ENCODE data around the gene TFF1.

Gene TFF1

GRCh38 chr21:42377951-42378340, 11.6 kb upstream of the TFF1 start:
- Histone ChIP-seq H3K14ac (ENCODE audit: low read length in 2 of 2) (no peak overlapping the region), H2BK15ac (ENCODE audit: low read depth, poor library complexity, severe bottlenecking) (no peak overlapping the region), H4K8ac (ENCODE audit: low read length) (no peak overlapping the region), H3K27ac (ENCODE audit: low read length, poor library complexity, severe bottlenecking) (no peak overlapping the region), H2AK5ac (ENCODE audit: low read length, severe bottlenecking) (no peak overlapping the region), H3K9ac (ENCODE audit: low read length) (no peak overlapping the region), H3K23ac (ENCODE audit: low read length in 2 of 2) (no peak overlapping the region), H3K79me1 (replicated peaks; ENCODE audit: low read length, poor library complexity, severe bottlenecking) (no peaks in the 10 kb centered on the region), H3K4me2 (ENCODE audit: low read length, poor library complexity, severe bottlenecking) (no peak overlapping the region), H3K4me1 (ENCODE audit: control insufficient read depth, insufficient read depth, low read depth, low read length) (no peaks in the 10 kb centered on the region), H4K91ac (ENCODE audit: low read length) (no peak overlapping the region), H3K4ac (ENCODE audit: low read depth in 1 of 2, low read length in 2 of 2) (no peak overlapping the region), H3K4me3 (ENCODE audit: insufficient read depth in 1 of 2, low read depth in 1 of 2, low read length in 2 of 2) (no peak overlapping the region), H2BK120ac (ENCODE audit: low read depth, low read length) (no peak overlapping the region), H3K9me3 (ENCODE audit: control insufficient read depth, low read length) (peaks cover 7% of the 10 kb centered on the region), H2AFZ (ENCODE audit: low read depth, low read length) (no peak overlapping the region), H3K27me3 (ENCODE audit: control insufficient read depth in 1 of 2, insufficient read depth in 1 of 2, low read length in 2 of 2) (peaks cover 21 to 60% of the 10 kb centered on the region in 2 experiments), H2BK12ac (ENCODE audit: low read length in 2 of 2) (no peak overlapping the region), H3K18ac (ENCODE audit: low read depth in 1 of 2, low read length in 2 of 2) (no peak overlapping the region), H2BK5ac (ENCODE audit: low read depth, low read length, poor library complexity, severe bottlenecking) (no peak overlapping the region), H3K36me3 (ENCODE audit: control insufficient read depth in 1 of 2, insufficient read depth in 2 of 2, low read depth in 1 of 2, low read length in 2 of 2) (peaks cover 0 to 1% of the 10 kb centered on the region in 2 experiments)
- WGBS: 73% methylated on average over 4 of the region's 5 CpGs
- no peak for DNase-seq

- Histone ChIP-seq H2BK5ac (ENCODE audit: low read depth, low read length, poor library complexity, severe bottlenecking) (no peak overlapping the region), H3K4me3 (ENCODE audit: insufficient read depth in 1 of 2, low read depth in 1 of 2, low read length in 2 of 2) (no peak overlapping the region), H3K79me1 (replicated peaks; ENCODE audit: low read length, poor library complexity, severe bottlenecking) (no peaks in the 10 kb centered on the region), H3K9ac (ENCODE audit: low read length) (no peak overlapping the region), H4K8ac (ENCODE audit: low read length) (no peak overlapping the region), H3K27ac (ENCODE audit: low read length, poor library complexity, severe bottlenecking) (no peak overlapping the region), H3K14ac (ENCODE audit: low read length in 2 of 2) (no peak overlapping the region), H3K23ac (ENCODE audit: low read length in 2 of 2) (no peak overlapping the region), H3K36me3 (ENCODE audit: control insufficient read depth in 1 of 2, insufficient read depth in 2 of 2, low read depth in 1 of 2, low read length in 2 of 2) (no peaks in the 10 kb centered on the region), H3K4me2 (ENCODE audit: low read length, poor library complexity, severe bottlenecking) (no peak overlapping the region), H2BK12ac (ENCODE audit: low read length in 2 of 2) (no peak overlapping the region), H3K4me1 (ENCODE audit: control insufficient read depth, insufficient read depth, low read depth, low read length) (no peaks in the 10 kb centered on the region), H2AK5ac (ENCODE audit: low read length, severe bottlenecking) (no peak overlapping the region), H3K27me3 (ENCODE audit: control insufficient read depth in 1 of 2, insufficient read depth in 1 of 2, low read length in 2 of 2) (peaks cover 21 to 61% of the 10 kb centered on the region in 2 experiments), H3K18ac (ENCODE audit: low read depth in 1 of 2, low read length in 2 of 2) (no peak overlapping the region), H4K91ac (ENCODE audit: low read length) (no peak overlapping the region), H2BK120ac (ENCODE audit: low read depth, low read length) (no peak overlapping the region), H3K9me3 (ENCODE audit: control insufficient read depth, low read length) (peaks cover 6% of the 10 kb centered on the region), H3K4ac (ENCODE audit: low read depth in 1 of 2, low read length in 2 of 2) (no peak overlapping the region), H2AFZ (ENCODE audit: low read depth, low read length) (no peak overlapping the region), H2BK15ac (ENCODE audit: low read depth, poor library complexity, severe bottlenecking) (no peak overlapping the region)
- no peak for DNase-seq
- WGBS: 83% methylated on average over 24 of the region's 24 CpGs
These were observed 11.0 kb upstream of the TFF1 start for GRCh38 chr21:42377211-42377950.

GRCh38 chr21:42376338-42376982, 10.1 kb upstream of the TFF1 start:
- Histone ChIP-seq H3K23ac (ENCODE audit: low read length in 2 of 2) (no peak overlapping the region), H3K79me1 (replicated peaks; ENCODE audit: low read length, poor library complexity, severe bottlenecking) (no peaks in the 10 kb centered on the region), H3K36me3 (ENCODE audit: control insufficient read depth in 1 of 2, insufficient read depth in 2 of 2, low read depth in 1 of 2, low read length in 2 of 2) (no peaks in the 10 kb centered on the region), H2AK5ac (ENCODE audit: low read length, severe bottlenecking) (no peak overlapping the region), H2BK120ac (ENCODE audit: low read depth, low read length) (no peak overlapping the region), H4K91ac (ENCODE audit: low read length) (no peak overlapping the region), H3K4me2 (ENCODE audit: low read length, poor library complexity, severe bottlenecking) (no peak overlapping the region), H3K9ac (ENCODE audit: low read length) (no peak overlapping the region), H3K14ac (ENCODE audit: low read length in 2 of 2) (no peak overlapping the region), H3K9me3 (ENCODE audit: control insufficient read depth, low read length) (no peaks in the 10 kb centered on the region), H3K4me1 (ENCODE audit: control insufficient read depth, insufficient read depth, low read depth, low read length) (no peaks in the 10 kb centered on the region), H2BK5ac (ENCODE audit: low read depth, low read length, poor library complexity, severe bottlenecking) (no peak overlapping the region), H2BK15ac (ENCODE audit: low read depth, poor library complexity, severe bottlenecking) (no peak overlapping the region), H4K8ac (ENCODE audit: low read length) (no peak overlapping the region), H3K4ac (ENCODE audit: low read depth in 1 of 2, low read length in 2 of 2) (no peak overlapping the region), H3K18ac (ENCODE audit: low read depth in 1 of 2, low read length in 2 of 2) (no peak overlapping the region), H3K27me3 (ENCODE audit: control insufficient read depth in 1 of 2, insufficient read depth in 1 of 2, low read length in 2 of 2) (peaks cover 21 to 59% of the 10 kb centered on the region in 2 experiments), H2BK12ac (ENCODE audit: low read length in 2 of 2) (no peak overlapping the region), H3K27ac (ENCODE audit: low read length, poor library complexity, severe bottlenecking) (no peak overlapping the region), H2AFZ (ENCODE audit: low read depth, low read length) (no peak overlapping the region), H3K4me3 (ENCODE audit: insufficient read depth in 1 of 2, low read depth in 1 of 2, low read length in 2 of 2) (no peak overlapping the region)
- WGBS: 80% methylated on average over 29 of the region's 32 CpGs
- DNase-seq: no peak

GRCh38 chr21:42375966-42376337, 9.6 kb upstream of the TFF1 start:
- no peak overlapping the region for H3K4me2 ChIP-seq (ENCODE audit: low read length, poor library complexity, severe bottlenecking)
- no peak overlapping the region for H2BK12ac ChIP-seq (ENCODE audit: low read length in 2 of 2)
- H3K9me3 ChIP-seq (ENCODE audit: control insufficient read depth, low read length): no peaks in the 10 kb centered on the region
- no peaks in the 10 kb centered on the region for H3K36me3 ChIP-seq (ENCODE audit: control insufficient read depth in 1 of 2, insufficient read depth in 2 of 2, low read depth in 1 of 2, low read length in 2 of 2)
- no peak overlapping the region for H2BK5ac ChIP-seq (ENCODE audit: low read depth, low read length, poor library complexity, severe bottlenecking)
- H3K9ac ChIP-seq (ENCODE audit: low read length): no peak overlapping the region
- no peak overlapping the region for H2BK120ac ChIP-seq (ENCODE audit: low read depth, low read length)
- H2AK5ac ChIP-seq (ENCODE audit: low read length, severe bottlenecking): no peak overlapping the region
- no peaks in the 10 kb centered on the region for H3K4me1 ChIP-seq (ENCODE audit: control insufficient read depth, insufficient read depth, low read depth, low read length)
- H3K27ac ChIP-seq (ENCODE audit: low read length, poor library complexity, severe bottlenecking): no peak overlapping the region
- no peak overlapping the region for H2AFZ ChIP-seq (ENCODE audit: low read depth, low read length)
- H3K79me1 ChIP-seq (replicated peaks; ENCODE audit: low read length, poor library complexity, severe bottlenecking): no peaks in the 10 kb centered on the region
- H2BK15ac ChIP-seq (ENCODE audit: low read depth, poor library complexity, severe bottlenecking): no peak overlapping the region
- no peak overlapping the region for H3K14ac ChIP-seq (ENCODE audit: low read length in 2 of 2)
- no peak overlapping the region for H4K91ac ChIP-seq (ENCODE audit: low read length)
- DNase-seq: no peak
- H4K8ac ChIP-seq (ENCODE audit: low read length): no peak overlapping the region
- H3K27me3 ChIP-seq (ENCODE audit: control insufficient read depth in 1 of 2, insufficient read depth in 1 of 2, low read length in 2 of 2): peaks cover 21 to 62% of the 10 kb centered on the region in 2 experiments
- no peak overlapping the region for H3K23ac ChIP-seq (ENCODE audit: low read length in 2 of 2)
- no peak overlapping the region for H3K18ac ChIP-seq (ENCODE audit: low read depth in 1 of 2, low read length in 2 of 2)
- H3K4ac ChIP-seq (ENCODE audit: low read depth in 1 of 2, low read length in 2 of 2): no peak overlapping the region
- H3K4me3 ChIP-seq (ENCODE audit: insufficient read depth in 1 of 2, low read depth in 1 of 2, low read length in 2 of 2): no peak overlapping the region
- 72% methylated on average over 3 of the region's 3 CpGs for WGBS
